ENCODE results near the gene BLM. TPM values are rescaled to one million over a fixed set of nuclear protein-coding genes. Genes with fewer than 3 reads are reported as not detected.

The BLM gene
- total and polyA plus RNA-seq, 12 donors: 3.5 to 35.0 (median 7.9) TPM

DNA sequence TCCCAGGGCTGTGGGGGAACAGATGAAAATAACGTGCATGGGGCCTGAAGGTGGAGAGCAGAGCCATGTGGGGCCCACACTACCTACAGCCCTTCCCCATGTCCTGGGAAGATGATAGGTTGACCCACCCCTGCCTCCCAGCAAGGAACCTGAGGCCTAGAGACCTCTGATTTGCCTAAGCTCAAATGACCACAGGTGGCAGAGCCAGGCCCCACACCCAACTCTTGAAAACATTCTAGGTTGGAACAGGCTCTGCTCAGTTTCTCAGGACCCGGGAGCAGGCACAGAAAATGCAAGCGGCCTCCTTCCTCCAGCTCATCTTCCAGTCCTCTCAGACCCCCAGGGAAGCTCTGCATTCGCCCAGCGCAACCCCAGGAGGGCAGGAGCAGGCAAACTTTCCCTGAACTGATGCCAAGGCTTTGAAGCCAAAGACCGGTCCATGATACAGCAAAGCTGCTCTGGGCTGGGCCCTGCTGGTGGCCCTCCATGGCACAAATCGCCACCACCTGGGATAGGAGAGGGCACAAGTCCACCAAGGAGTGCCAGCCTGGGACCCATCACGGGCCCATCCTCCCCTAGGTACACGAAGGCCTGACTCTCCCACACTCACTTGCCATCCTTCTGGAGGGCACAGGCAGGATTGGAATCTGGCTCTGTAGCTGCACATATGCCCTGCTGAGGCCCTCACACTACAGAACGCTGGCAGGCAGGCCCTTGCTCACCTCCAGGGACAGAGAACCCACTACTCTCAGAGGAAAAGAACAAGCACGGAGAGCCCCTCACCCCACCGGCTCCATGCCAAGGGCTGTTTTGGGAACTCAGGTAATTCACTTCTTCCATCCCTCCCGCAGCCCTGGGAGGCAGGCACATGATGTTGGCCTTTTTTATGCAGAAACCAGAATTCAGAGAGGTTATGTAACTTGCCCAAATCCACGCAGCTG lies 100.2 kb downstream of the BLM start:
- H3K4me1 ChIP-seq: peaks cover 0 to 44% (median 17%) of the 10 kb centered on the region in 9 donors
- H3K4me3 ChIP-seq: no peak overlapping the region
- peaks cover 0 to 1% (median 0%) of the 10 kb centered on the region in 9 donors for H3K36me3 ChIP-seq
- 86 to 92% methylated on average over 14 of the region's 14 CpGs for WGBS, 2 donors
- H3K27me3 ChIP-seq: no peaks in the 10 kb centered on the region
- no peaks in the 10 kb centered on the region for H3K9me3 ChIP-seq
- no peak for ATAC-seq
- TF ChIP-seq, protein P1, sequence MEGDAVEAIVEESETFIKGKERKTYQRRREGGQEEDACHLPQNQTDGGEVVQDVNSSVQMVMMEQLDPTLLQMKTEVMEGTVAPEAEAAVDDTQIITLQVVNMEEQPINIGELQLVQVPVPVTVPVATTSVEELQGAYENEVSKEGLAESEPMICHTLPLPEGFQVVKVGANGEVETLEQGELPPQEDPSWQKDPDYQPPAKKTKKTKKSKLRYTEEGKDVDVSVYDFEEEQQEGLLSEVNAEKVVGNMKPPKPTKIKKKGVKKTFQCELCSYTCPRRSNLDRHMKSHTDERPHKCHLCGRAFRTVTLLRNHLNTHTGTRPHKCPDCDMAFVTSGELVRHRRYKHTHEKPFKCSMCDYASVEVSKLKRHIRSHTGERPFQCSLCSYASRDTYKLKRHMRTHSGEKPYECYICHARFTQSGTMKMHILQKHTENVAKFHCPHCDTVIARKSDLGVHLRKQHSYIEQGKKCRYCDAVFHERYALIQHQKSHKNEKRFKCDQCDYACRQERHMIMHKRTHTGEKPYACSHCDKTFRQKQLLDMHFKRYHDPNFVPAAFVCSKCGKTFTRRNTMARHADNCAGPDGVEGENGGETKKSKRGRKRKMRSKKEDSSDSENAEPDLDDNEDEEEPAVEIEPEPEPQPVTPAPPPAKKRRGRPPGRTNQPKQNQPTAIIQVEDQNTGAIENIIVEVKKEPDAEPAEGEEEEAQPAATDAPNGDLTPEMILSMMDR (IDR thresholded peaks at IDR 0.05): no peak
- intact Hi-C loops (cut with DNase I): no loop called here
- no peak for DNase-seq
- peak overlapping the region in 1 of 10 donors; percentile 85 for H3K27ac ChIP-seq

DNA sequence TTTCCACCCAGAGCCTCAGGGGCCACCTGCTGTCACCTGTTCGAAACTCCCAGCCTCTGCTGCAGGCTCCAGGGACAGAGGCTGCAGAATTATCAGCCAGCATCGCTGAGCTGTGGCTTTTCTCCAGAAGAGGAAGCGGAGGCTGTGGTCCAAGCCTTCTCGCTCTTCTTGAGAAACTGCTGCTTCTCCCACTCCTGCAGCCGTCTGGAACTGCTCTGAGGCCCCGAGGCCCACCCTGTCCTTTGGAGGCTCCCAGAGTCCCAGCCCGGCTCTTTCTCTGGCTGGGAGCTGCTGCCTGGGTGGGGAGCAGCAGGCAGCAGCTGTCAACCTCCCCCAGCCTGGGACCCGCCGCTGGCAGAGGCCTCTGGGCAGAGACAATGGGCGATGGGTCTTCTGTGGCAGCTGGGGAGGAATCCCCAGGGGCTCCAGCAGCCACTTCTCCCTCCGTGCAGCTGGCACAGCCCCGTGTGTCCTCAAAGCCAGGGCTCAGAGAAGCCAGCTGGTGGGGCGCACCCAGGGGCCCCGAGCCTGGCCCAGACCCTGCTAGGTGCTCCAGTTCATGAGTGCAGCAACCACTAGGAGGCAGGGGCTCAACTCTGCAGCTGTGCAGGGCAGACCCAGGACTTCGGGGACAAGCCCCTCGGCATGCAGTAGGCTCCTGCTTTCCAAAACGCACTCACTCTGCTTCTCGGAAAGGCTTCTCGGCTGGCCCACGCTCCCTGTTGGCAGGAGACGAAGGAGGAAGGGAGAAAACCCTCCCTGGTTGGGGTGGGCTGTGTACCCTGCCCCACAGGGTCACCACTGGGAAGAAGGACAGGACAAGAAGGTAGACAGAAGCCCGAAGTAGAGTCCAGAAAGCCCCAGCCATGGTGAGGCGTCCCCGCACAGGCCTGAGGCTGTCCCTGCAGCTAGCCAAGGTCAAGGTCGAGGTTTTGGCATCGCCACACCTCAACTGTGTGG lies 101.4 kb downstream of the BLM start:
- Histone ChIP-seq H3K27ac (peak overlapping the region in 4 of 10 donors; percentile 46 to 85 (median 52)), H3K27me3 (no peaks in the 10 kb centered on the region), H3K36me3 (no peaks in the 10 kb centered on the region), H3K4me3 (no peak overlapping the region), H3K9me3 (no peaks in the 10 kb centered on the region), H3K4me1 (peaks cover 0 to 40% (median 17%) of the 10 kb centered on the region in 9 donors)
- intact Hi-C loops (cut with DNase I): no loop called here
- ATAC-seq (peak; percentile 34 to 61 (median 47)), DNase-seq (no peak)
- TF ChIP-seq, protein P1 (IDR thresholded peaks at IDR 0.05): peak in 4 of 9 donors; percentile 17 to 33 (median 26)
- 66 to 80% methylated on average over 26 of the region's 26 CpGs for WGBS, 2 donors

DNA sequence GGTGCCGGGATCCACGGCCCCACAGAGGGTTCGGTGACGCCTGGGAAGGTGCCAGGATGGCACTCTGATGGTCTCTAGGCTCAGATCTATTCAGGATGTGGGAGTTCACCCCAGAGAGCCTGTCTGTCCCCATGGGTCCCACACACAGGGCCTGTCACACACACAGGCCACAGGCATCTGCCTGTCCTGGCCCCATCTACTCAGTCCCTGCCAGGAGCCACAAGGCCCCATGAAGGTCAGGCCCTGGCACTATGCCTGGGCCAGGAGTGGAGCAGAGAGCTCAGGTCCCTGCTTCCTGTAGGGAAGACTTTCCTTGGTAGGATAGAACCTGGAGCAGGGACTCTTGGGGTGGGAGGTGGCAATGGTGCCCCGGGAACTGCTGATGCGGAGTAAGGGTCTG lies 102.2 kb downstream of the BLM start:
- H3K27ac ChIP-seq: peak overlapping the region in 5 of 10 donors; percentile 7 to 53 (median 46)
- ATAC-seq: peak; percentile 54 to 91 (median 88)

More for the DNA sequence above, 102.2 kb downstream of the BLM start:
- Histone ChIP-seq H3K4me1 (peaks cover 0 to 40% (median 17%) of the 10 kb centered on the region in 9 donors), H3K9me3 (no peaks in the 10 kb centered on the region), H3K4me3 (no peak overlapping the region), H3K27me3 (no peaks in the 10 kb centered on the region), H3K36me3 (no peaks in the 10 kb centered on the region)
- TF ChIP-seq, protein P1 (IDR thresholded peaks at IDR 0.05): no peak
- DNase-seq: peak in 1 of 2 donors; percentile 62
- intact Hi-C loops (cut with DNase I): no loop called here
- WGBS, 2 donors: 90 to 92% methylated on average over 6 of the region's 6 CpGs

All from heart right ventricle (tissue), 16 donors.